Measurements from ENCODE around the gene TIFAB.

TIFAB gene

GRCh38 chr5:135468541-135468940 lies 16.4 kb upstream of the TIFAB start (continued):
- no peak for TF ChIP-seq ZNF510 (tag by site-specific recombination; IDR thresholded peaks at IDR 0.05; ENCODE audit: insufficient replicate concordance)
- no peak for TF ChIP-seq TSHZ1 (tag by site-specific recombination; IDR thresholded peaks at IDR 0.05; ENCODE audit: borderline replicate concordance)
- no peak for TF ChIP-seq ZNF350 (tag by site-specific recombination; IDR thresholded peaks at IDR 0.05)
- no peak for TF ChIP-seq ZNF433 (tag by site-specific recombination; IDR thresholded peaks at IDR 0.05; ENCODE audit: low read depth)
- no peak for TF ChIP-seq GLI4 (tag by site-specific recombination; IDR thresholded peaks at IDR 0.05)
- no peak for TF ChIP-seq ZNF513 (tag by site-specific recombination; IDR thresholded peaks at IDR 0.05)

DNA sequence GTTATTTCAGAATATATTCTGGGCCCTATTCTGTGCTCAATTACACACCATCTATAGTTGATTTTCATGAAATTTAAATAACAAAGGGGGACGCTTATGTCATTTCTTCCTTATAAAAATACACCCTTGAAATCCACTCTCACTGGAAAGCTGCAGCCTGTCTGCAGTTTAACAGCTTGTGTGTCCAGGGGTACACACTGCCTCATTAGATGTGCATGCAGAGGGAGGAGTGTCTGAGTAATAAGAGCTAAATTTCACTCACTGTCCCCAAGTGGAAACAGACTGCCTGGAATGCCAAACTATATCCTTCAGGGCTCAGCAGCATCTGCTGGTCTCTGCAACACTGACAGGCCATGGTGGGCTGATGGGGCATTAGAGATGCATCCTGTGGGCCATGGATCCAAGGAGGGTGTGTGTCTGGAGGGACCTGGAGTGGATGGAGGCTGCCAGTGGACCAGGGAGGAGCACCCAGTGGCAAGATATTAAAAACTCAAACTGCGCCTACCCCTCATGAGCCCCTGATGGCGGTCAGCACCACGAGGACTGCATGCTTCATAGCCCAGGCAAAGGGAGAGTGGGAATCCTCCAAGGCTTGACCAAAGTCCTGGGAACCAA lies 15.8 kb upstream of the TIFAB start:
- no peaks in the 10 kb centered on the region for H3K36me3 ChIP-seq (ENCODE audit: control insufficient read depth in 2 of 2, insufficient read depth in 1 of 2, low read length in 2 of 2)
- H3K27ac ChIP-seq (ENCODE audit: extremely low read depth, low read depth, low read length) = no peak overlapping the region
- no peaks in the 10 kb centered on the region for H3K9me3 ChIP-seq (ENCODE audit: control insufficient read depth, insufficient read depth, low read depth, low read length)
- no peaks in the 10 kb centered on the region for H3K4me1 ChIP-seq (ENCODE audit: control insufficient read depth, insufficient read depth, low read length)
- ChIA-PET POLR2A (interaction anchor here (0.5 kb wide), 1 partner anchor 1506 kb away, joined by 3 read pairs; no protein-coding TSS in a partner anchor), CTCF (interaction anchor here (0.7 to 14.5 kb wide), 5 partner anchors 12 to 96 kb away, joined by 3 to 853 read pairs (median 45); no protein-coding TSS in a partner anchor)
- TF ChIP-seq ZNF660 (tag by site-specific recombination; IDR thresholded peaks at IDR 0.05) (no peak), ZNF394 (tag by site-specific recombination; IDR thresholded peaks at IDR 0.05; ENCODE audit: borderline replicate concordance) (no peak), SP7 (tag by site-specific recombination; IDR thresholded peaks at IDR 0.05) (no peak), ZNF133 (tag by site-specific recombination; IDR thresholded peaks at IDR 0.05) (no peak), ZNF585B (tag by site-specific recombination; IDR thresholded peaks at IDR 0.05) (no peak), ZSCAN23 (tag by site-specific recombination; IDR thresholded peaks at IDR 0.05) (no peak), ZNF548 (tag by site-specific recombination; IDR thresholded peaks at IDR 0.05) (no peak)
- no peak overlapping the region for H3K4me3 ChIP-seq (ENCODE audit: low read depth, low read length)

- no peak for TF ChIP-seq ZNF558 (tag by site-specific recombination; IDR thresholded peaks at IDR 0.05)
- TF ChIP-seq ZNF837 (tag by site-specific recombination; IDR thresholded peaks at IDR 0.05) = no peak
- TF ChIP-seq ZNF707 (tag by site-specific recombination; IDR thresholded peaks at IDR 0.05) = no peak
- no peak for TF ChIP-seq MEIS1 (CRISPR knock-in tag; IDR thresholded peaks at IDR 0.05; ENCODE audit: borderline replicate concordance)
- TF ChIP-seq ZNF621 (tag by site-specific recombination; IDR thresholded peaks at IDR 0.05) = no peak
- TF ChIP-seq ZNF239 (tag by site-specific recombination; IDR thresholded peaks at IDR 0.05) = no peak
- TF ChIP-seq YY1 (tag by site-specific recombination; IDR thresholded peaks at IDR 0.05) = no peak
- no peak for TF ChIP-seq ZNF623 (tag by site-specific recombination; IDR thresholded peaks at IDR 0.05)
- no peak for TF ChIP-seq ZBTB44 (tag by site-specific recombination; IDR thresholded peaks at IDR 0.05)
- no peak for TF ChIP-seq ZNF223 (tag by site-specific recombination; IDR thresholded peaks at IDR 0.05)
- TF ChIP-seq GLIS2 (tag by site-specific recombination; IDR thresholded peaks at IDR 0.05) = no peak
- no peak for TF ChIP-seq ZNF391 (tag by site-specific recombination; IDR thresholded peaks at IDR 0.05; ENCODE audit: borderline replicate concordance, low read depth)
- H3K4me3 ChIP-seq (ENCODE audit: low read depth, low read length) = no peak overlapping the region
- ChIA-PET POLR2A (no interaction called here), CTCF (interaction anchor here (0.8 to 14.5 kb wide), 15 partner anchors 9 to 414 kb away, joined by 3 to 853 read pairs (median 7); no protein-coding TSS in a partner anchor)
- H3K36me3 ChIP-seq (ENCODE audit: control insufficient read depth in 2 of 2, insufficient read depth in 1 of 2, low read length in 2 of 2) = no peaks in the 10 kb centered on the region
- no peaks in the 10 kb centered on the region for H3K9me3 ChIP-seq (ENCODE audit: control insufficient read depth, insufficient read depth, low read depth, low read length)
- H3K4me1 ChIP-seq (ENCODE audit: control insufficient read depth, insufficient read depth, low read length) = no peaks in the 10 kb centered on the region
- no peak overlapping the region for H3K27ac ChIP-seq (ENCODE audit: extremely low read depth, low read depth, low read length)
Measured at GRCh38 chr5:135467051-135467625, 15.0 kb upstream of the TIFAB start.
